Left renal pelvis (tissue), 4 donors: ENCODE data around the gene PLD4. TPM values are rescaled to one million over a fixed set of nuclear protein-coding genes. Genes with fewer than 3 reads are reported as not detected.
"Not testable (repeated sequence)": the region's sequence is repeated elsewhere in the genome, so short reads cannot be mapped to it uniquely, and the experiment has no call there.

ENCODE experiments used
- DNase-seq, 4 donors: peaks; one replicate each; pipeline ENCODE4 v3.0.0-alpha.2; 2013; ENCODE audit warnings: low read depth in 4 of 4, low spot score in 3 of 4
- polyA plus RNA-seq, 4 donors: library from polyadenylated mRNA; unstranded; fragments of 120-200 nt; gene quantifications; one replicate each; pipeline ENCODE4 v1.2.1, GENCODE V29; 2013; ENCODE audit not compliant: insufficient read length in 4 of 4

The PLD4 gene
- polyA plus RNA-seq, 4 donors = 2.2 to 8.0 (median 3.4) TPM

- no peak for DNase-seq
These were observed 26.5 kb upstream of the PLD4 start for GRCh38 chr14:104898195-104898558.

- DNase-seq = no peak
These were observed 25.7 kb upstream of the PLD4 start for GRCh38 chr14:104898870-104899510.

- no peak for DNase-seq
These were observed 24.9 kb upstream of the PLD4 start for GRCh38 chr14:104899781-104900180.

- DNase-seq = no peak
These were observed 23.8 kb upstream of the PLD4 start for GRCh38 chr14:104900639-104901512.

- DNase-seq = no peak
These were observed 20.7 kb upstream of the PLD4 start for GRCh38 chr14:104903990-104904389.

GRCh38 chr14:104904650-104905578, 19.8 kb upstream of the PLD4 start:
- not testable (repeated sequence) for DNase-seq

- not testable (repeated sequence) for DNase-seq
These were observed 19.1 kb upstream of the PLD4 start for GRCh38 chr14:104905579-104905933.

- no peak for DNase-seq
These were observed 16.4 kb upstream of the PLD4 start for GRCh38 chr14:104908303-104908702.

GRCh38 chr14:104912053-104912452, 12.6 kb upstream of the PLD4 start:
- DNase-seq = no peak

GRCh38 chr14:104913435-104913834, 11.2 kb upstream of the PLD4 start:
- no peak for DNase-seq

GRCh38 chr14:104917116-104917515, 7.6 kb upstream of the PLD4 start:
- no peak for DNase-seq

GRCh38 chr14:104917993-104918392, 6.7 kb upstream of the PLD4 start:
- DNase-seq = no peak

- not testable (repeated sequence) for DNase-seq
These were observed 5.3 kb upstream of the PLD4 start for GRCh38 chr14:104919152-104919992.

- no peak for DNase-seq
These were observed 4.7 kb upstream of the PLD4 start for GRCh38 chr14:104919993-104920315.

GRCh38 chr14:104923640-104924420, 849 bp upstream of the PLD4 start:
- no peak for DNase-seq

- DNase-seq = no peak
These were observed 655 bp downstream of the PLD4 start for GRCh38 chr14:104925214-104925854.

GRCh38 chr14:104925855-104926609, 1.4 kb downstream of the PLD4 start:
- DNase-seq = no peak
